ENCODE results near the gene LAYN.
A peak's percentile ranks its signal among the peaks of the same experiment; 100 is the strongest.

Gene LAYN, protein sequence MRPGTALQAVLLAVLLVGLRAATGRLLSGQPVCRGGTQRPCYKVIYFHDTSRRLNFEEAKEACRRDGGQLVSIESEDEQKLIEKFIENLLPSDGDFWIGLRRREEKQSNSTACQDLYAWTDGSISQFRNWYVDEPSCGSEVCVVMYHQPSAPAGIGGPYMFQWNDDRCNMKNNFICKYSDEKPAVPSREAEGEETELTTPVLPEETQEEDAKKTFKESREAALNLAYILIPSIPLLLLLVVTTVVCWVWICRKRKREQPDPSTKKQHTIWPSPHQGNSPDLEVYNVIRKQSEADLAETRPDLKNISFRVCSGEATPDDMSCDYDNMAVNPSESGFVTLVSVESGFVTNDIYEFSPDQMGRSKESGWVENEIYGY

DNA sequence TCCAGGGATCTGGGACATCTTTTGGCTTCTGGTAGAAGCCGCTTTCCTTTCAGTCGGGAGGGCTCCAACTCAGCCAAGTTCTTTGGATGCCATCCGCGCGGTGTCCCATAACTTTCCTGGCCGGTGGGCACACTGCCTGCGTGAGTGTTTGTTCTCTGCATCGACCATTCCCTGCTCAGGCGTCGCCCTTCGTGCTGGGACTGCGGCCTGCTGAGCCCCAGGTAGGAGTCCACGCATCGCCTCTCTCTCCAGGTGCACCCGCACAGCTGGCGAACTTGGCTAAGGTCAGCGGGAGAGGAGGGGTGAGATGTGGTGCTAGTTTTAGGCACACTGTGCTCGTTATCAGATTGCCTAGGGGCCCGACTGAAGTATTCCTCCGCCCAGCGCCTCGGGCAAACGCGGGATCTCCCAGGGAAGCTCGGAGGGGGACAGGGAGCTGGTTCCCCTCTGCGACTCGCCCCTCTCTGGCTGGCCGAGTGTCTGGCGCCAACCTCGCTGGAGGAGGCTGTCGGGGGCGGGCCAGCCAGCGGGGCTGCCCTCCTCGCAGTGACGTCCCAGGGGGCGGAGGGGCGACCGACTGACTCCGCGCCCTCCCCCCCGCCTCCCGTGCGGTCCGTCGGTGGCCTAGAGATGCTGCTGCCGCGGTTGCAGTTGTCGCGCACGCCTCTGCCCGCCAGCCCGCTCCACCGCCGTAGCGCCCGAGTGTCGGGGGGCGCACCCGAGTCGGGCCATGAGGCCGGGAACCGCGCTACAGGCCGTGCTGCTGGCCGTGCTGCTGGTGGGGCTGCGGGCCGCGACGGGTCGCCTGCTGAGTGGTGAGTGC lies at the start of gene LAYN:
Gene LAYN, plus strand, starts transcription at position 607 of the 823 bp plus-strand sequence. Its CDS starts 124 bp downstream, at position 731.
- peak; percentile 61 for DNase-seq

DNA sequence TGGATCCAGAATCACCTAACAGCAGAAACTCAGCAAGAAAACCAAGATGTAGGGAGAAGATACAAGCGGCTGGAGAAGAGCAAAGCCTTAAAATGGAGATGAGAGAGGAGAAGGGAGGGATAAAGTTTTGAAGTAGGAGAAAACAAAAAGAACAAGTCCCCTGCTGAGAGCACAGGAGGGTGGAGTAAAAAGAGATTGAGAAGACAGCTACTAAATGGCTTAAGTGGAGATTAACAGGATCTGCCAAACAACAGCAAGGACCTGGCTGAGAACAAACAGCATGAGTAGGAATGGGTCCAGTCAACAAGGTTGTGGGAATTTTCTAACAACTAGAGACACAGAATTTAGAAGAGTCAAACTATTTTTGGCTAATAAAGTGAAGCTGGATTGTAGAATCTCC lies 46.5 kb upstream of the LAYN start:
- no peak for DNase-seq

DNA sequence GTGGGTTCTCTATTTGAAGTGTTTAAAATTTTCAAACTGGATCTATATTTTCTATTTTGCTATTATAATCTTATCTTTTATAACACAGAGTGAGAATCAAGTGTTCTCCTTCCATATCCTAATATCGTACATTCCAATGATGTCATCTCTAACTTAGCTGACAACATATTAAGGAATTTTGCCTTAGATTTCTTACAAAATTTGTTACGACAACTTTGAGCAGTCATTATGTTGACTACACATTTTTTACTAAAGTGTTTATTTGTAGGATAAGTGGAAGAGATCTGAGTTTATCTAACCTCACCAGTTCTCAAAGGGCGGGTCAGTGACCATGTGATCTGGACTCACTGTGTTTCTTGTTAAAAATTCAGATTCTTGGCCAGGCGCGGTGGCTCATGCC lies 41.0 kb upstream of the LAYN start:
- no peak for DNase-seq

DNA sequence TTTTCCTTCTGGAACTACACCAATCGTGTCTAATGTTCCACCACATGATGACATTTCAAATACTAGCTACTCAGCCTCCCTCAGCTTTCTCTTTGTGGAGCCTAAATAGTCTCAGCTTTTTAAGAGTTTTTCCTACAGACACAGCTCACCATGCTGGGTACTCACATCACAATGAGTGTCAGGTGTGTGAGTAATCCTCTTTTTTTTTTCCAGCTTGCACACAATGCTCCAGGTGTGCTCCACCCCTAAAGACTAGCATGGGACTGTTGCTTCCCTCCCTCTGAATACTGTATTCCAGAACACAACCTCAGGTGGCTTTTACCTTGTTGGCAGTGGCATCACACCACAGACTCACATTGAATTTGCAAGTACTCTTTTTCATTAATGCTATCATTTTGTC lies 40.0 kb upstream of the LAYN start:
- no peak for DNase-seq

DNA sequence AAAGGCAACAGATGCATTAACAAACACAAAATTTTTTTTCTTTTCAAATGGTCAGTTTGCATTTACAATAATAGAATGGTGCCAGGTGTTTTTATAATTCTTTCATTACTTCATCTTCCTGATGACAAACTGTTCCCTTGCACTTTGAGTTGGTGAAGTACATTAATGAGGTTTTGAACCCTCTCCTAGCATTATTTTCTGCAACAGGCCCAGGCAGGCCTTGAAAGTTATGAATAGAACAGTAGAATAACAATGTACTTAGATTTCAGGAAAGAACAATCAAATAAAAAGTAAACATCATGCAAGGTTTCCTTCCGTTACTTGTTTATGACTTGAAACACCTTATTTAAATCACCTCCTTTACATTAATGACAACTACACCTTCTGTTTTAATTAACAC lies 37.9 kb upstream of the LAYN start:
- DNase-seq = peak; percentile 14

DNA sequence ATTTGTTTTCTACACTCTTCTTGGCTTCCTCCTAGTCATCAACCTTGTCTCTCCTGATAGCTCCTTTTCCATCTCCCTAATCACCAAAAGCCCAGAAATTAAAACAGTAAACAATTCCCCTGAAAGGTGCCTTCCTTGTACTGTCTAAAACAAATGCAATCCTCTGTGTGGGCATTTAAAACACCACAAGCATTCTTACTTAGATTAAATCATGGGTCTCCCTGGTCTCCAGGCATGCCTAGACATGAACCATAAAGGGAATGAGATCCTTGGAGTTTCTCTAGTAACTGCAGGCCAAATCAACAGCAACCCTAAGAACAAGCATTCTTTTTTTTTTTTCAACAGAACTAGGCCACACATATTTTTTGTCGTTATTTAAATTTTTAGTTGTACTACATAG lies 30.2 kb upstream of the LAYN start:
- no peak for DNase-seq

DNA sequence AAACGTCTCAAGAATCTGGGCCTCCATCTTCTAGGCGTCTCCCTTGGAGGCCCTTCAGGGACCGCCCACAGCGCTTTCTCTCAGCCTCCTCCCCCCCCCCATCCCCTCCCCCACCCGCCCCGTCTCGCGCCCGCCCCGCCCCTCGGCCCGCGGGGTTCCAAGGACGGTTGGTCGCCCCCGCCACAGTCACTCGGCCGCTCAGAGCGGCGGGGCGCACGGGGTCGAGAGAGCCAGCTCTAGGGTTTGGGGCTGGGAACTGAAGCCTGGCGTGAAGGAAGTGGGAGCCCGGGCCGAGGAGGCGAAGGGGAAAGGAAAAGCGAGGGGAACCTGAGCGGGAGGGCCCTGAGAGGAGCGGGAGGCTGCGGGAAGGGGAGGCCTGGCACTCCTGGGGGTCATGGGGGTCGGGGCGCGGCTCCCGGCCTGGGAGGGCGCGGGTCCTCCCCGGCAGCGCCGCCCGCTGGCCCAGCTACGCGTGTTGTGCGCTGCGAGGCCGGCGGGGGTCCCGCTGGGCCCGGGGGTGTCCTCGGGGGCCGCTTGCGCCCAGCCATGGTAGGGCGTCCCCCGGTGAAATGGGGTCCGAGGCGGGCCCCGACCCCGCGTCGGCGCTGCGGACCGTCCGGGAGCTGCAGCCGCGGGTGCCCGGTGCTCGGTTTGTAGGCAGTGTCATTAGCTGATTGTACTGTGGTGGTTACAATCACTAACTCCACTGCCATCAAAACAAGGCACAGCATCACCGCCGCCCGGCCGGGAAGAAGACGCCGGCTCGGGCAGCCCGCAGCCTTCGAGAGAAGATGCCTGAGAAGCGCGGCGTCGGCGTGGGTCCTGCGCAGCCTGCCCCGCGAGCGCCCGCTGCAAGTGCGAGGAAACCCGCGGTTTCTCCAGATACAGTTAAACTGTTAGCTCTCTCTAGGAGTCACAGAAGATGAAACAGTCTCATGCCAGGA lies 28.0 kb upstream of the LAYN start, which contains the start of gene BTG4:
Gene BTG4, minus strand, starts transcription at position 91 of the 944 bp plus-strand sequence. CDS start 13,610 bp downstream, outside the sequence.
- DNase-seq = peak; percentile 49

DNA sequence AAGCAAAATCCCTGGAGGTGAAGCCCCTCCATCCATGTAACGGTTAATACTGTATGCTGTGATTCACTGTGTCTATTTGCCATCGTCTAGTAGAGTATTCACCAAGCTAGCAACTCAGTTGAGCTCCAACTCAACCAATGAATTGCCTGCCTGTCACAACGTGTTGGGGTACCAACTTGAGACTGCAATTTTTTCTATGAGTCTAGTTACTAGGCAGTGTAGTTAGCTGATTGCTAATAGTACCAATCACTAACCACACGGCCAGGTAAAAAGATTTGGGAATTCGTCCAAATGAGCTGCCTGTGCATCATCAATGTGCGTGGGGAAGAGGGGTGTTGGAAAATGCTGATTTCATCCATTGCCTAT lies 27.3 kb upstream of the LAYN start:
- peak; percentile 49 for DNase-seq

DNA sequence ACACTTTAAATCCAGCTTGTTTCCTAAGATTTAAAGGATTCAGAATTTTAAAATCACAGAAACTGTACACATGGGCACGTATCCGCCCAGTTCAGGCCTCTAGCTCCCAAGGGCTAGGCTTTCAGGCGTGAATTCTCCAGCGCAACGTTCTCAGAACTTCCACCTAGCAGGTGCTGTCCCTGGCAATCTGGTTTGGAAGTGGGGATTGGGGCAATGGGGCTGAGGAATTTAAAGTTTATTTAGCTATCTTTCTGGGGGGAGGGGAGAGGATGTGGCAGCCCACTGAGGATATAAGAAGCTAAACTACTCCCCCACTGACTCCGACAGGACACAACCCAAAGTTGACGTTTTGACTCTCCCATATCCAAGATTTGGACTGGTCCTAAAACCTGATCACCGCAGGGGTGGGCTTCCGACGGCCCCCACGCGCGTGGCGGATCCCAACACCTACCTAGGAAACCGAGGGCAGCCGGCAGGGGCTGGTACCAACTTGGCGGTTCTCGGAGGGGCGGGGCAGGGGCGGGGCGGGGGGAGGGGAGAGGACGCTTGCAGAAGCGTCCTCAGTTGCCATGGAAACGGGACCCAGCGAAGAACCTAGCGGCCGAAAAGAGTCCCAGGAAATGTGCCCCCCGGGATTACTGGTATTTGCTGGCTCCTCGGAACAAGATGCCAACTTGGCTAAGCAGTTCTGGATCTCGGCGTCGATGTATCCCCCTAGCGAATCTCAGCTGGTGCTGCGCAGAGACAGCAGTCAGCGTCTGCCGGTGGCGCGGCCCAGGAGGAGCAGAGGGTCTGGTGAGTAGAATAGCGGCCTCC lies 26.1 kb upstream of the LAYN start, which contains the start of gene HOATZ:
Gene HOATZ, plus strand, starts transcription at position 563 of the 816 bp plus-strand sequence. Its CDS starts 7 bp downstream, at position 570.
- no peak for DNase-seq

DNA sequence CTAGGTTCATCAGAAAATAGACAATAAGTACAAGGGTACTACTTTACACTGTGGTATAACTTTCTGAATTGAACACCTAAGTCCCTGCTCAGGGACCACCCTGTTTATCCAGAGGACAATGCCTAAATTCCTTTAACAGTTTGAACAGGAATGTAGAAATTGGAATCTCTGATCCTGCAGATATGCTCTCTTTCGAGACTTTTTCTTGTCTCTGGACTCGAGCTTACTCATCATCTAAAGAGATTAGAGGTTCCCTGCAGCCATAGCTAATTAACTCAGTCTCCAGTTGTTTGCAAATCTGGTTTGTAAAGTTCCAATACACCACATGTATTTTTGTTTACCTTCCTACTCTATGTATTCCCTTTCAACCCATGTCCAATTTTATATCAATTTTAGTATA lies 24.9 kb upstream of the LAYN start:
- no peak for DNase-seq

DNA sequence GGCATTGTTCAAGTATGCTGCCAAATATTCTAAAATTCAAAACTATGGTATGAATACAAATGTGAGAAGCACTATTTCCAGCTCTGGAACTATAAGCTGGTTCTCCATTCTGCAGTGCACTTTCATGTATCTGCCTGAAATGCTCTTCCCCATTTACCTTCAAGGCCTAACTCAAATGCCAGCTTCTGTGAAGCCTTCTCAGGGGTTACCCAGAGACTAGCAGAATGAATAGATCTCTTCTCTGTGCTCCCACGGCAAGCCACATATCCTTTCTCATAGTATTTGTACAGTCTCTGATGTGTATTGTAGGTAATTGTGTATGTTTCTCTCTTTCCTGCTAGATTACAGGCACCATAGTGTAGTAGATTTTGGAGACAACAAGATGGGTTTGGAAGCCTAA lies 21.9 kb upstream of the LAYN start:
- DNase-seq = no peak

DNA sequence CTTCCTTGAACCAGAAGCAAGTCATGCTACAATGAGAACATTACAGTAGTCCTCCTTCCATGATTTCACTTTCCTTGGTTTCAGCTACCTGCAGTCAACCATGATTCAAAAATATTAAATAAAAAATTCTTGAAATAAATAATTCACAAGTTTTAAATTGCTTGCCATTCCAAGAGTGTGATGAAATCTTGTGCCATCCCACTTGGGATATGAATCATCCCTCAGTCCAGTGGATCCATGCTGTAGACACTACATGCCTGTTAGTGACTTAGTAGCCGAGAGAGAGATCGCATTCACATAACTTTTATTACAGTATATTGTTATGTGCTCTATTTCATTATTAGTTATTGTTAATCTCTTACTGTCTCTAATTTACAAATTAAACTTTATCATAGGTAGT lies 20.0 kb upstream of the LAYN start:
- no peak for DNase-seq

DNA sequence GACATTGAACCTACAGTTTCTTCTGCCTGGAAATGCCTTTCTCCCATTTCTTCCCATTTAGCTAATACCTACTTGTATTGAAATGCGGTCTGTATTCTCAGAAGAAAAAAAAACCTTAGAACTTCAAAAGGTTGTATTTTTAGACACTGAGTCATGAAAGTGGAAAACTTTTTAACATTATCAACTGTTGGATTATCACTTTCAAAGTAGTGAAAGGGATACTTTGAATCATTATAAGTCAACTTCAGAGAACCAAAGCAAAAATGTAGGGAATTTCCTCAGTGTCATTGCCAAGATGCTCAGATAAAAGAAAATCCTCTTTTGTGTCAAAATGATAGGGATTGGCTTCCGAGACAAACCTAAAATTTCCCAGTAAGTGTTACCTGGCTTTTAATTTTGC lies 19.4 kb upstream of the LAYN start:
- no peak for DNase-seq

DNA sequence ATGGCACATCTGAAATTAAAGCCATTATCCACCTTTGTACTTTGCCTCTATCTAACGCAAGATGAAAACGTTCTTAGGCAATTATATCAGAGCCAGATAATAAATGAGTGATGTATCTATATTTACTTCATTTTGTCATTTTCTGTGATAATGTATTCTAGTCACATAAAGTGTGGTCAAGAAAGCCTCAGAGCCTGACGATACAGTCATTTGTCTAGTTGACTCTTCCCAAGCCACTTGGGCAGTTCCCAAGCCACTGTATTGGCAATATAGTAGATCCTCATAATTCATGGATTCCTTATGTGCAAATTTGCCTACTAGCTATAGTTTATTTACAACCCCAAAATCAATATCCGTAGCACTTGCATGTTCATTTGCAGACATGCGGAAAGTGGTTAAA lies 18.1 kb upstream of the LAYN start:
- DNase-seq = no peak

DNA sequence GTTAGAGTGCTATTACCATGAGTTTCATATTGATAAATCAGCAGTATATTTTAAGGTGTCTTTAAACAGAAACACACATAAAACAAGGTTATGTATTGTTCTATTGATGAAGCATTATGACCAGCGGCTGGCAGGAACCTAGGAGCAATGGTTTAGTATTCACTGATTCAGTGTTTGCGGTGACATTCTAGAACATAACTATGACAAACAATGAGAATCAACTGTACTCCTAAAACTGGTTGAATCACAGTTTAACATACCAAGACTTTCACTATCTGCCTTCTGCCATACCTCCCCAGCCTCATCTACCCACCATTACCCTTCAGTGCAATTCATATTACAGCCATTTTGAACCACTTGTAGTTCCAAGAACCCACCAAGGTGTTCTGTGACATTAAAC lies 17.2 kb upstream of the LAYN start:
- no peak for DNase-seq

DNA sequence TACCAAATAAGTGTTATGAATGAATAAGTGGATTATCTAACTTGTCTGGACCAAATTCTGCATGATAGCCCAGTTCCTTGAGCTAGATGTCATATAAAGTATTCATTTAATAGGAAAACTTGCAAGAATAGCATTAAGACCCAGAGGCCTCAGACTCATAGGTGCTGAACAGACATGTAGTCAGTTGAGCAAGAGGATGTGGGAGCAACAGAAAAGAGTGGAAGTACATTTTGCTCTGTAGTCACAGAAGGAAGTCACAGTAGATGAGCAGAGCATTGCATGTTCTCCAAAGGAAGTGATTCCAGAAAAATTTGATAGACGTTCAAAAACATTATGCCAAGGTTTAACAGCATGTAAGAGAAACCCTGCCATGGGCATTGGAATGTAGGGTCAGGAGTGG lies 16.5 kb upstream of the LAYN start:
- DNase-seq = no peak

DNA sequence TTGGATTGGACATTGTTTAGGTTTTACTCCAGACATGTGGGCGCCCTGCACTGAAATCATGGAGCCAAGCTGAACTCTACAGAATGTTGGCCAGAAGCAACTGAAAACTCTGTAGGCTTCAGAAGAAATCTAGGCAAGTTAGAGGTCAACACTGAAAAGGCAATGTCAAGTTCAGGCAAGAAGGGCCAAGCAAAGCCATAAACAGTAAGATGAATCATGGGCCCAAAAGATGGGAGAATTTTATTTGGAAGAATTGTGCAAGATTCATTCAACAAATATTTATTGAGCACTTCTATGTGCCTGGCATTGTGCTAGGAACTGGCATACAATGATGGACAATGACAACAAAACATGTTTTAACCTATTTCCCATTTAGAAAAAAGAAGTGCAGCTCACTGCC lies 15.1 kb upstream of the LAYN start:
- DNase-seq = no peak

DNA sequence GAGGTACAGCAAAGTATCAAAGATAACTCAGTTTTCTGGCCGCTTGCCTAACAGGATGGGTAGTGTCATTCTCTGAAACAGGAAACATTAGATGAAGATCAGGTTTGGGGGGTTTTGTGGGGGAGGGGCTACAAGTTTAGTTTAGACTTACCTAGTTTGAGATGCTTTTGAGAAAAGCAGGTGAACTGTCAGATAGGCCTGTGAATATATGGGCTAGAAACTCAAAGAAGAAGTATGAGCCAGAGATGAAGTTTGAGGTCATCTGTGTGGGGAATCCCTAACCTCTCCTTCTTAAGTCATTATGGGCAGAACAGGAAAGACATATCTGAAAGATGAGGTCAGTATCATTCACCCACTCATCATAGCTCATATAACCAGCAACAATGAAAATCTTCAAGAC lies 14.0 kb upstream of the LAYN start:
- DNase-seq = no peak

DNA sequence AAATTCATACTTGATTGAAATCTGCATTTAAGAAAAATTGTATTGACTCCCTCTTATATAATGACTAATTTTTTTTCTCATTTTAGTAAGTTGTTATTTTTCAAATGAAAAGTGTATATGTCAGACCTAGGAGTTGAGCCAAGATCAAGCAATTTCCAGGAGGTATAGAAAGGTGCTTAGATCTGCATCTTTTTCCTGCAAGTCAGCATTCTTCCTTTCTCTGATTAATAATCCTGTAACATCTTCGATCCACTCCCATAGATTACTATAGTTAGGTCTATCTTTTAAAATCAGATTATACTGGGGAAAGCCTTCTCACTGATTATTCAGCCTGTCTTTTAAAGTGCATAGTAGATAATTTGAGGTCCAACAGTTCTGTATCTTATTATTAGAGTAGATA lies 13.2 kb upstream of the LAYN start:
- no peak for DNase-seq

DNA sequence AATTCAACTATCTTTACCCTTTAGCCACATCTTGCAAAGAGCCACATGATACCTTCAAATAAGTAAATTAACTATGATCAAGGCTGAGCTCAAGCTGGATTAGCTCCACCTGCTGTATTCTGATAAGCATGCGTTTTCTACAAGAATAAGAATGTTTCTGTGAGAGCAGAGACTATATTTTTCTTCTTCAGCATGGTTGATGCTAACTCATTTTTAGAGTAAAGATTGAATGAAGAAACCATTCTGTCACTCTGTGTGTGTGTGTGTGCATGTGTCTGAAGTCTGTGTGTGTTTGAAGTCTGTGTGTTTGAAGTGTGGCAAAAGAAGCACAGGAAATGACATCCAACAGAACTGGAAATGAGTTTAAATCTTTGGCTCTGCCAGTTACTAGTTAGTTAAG lies 12.0 kb upstream of the LAYN start:
- DNase-seq = no peak

DNA sequence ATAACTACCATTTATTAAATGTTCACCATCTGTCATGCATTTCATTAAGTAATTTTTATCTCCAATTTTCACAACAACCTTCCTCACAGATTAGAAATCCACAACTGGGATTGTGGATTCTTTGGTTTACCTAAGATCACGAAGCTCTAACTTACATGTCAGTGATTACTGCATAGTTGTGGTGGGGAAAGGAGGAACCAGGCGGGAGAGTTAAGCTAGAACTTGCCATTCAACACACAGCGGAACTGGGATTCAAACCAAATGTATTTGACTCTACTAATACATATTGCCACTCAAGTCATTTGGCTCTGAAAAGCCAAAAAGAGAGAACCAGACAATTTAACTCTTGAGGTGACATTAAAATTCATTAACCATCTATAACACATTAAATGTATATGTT lies 10.4 kb upstream of the LAYN start:
- DNase-seq = no peak

DNA sequence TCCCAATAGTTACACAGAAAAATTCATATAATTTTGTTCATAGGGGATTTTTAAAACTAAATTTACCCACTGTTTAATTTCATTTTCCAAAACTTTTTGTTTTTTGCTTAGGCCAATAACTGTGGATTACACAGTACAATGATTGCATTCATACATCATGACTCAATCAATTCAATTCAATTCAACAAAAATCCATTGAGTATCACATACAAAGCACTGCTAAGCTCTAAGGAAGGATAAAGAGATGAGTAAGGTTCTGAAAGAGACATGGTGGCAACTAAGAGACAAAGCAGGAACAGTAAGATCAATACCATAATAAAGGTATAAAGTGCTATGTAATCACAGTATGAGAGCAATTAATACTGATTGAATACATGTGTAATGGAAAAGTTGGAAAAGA lies 9.4 kb upstream of the LAYN start:
- no peak for DNase-seq

Measured in NCI-H1105 (cell line).